NB4 (cell line): Measurements from ENCODE around the gene ART4.
A peak's percentile ranks its signal among the peaks of the same experiment; 100 is the strongest.

Source experiments
- DNase-seq: peaks from one replicate; pipeline ENCODE4 v3.0.0; 2010; ENCODE audit warnings: low read depth
- H3K4me3 ChIP-seq: one replicate; pipeline ENCODE4 v1.5.1; 2011; ENCODE audit warnings: mild to moderate bottlenecking, low read depth, low read length, moderate library complexity
- MAX ChIP-seq: IDR thresholded peaks from 2 replicates; pipeline ENCODE4 v1.6.1; 2011; ENCODE audit warnings: low read depth, low read length
- MYC ChIP-seq: IDR thresholded peaks from 2 replicates; pipeline ENCODE4 v1.6.1; 2011; ENCODE audit warnings: low read depth, low read length
- POLR2A ChIP-seq: IDR thresholded peaks from 2 replicates; pipeline ENCODE4 v1.6.1; 2011; ENCODE audit warnings: mild to moderate bottlenecking; ENCODE audit not compliant: insufficient read length; ENCODE audit errors: extremely low read depth
- TF ChIP-seq, protein P1 (sequence below): IDR thresholded peaks from one replicate; pipeline ENCODE4 v1.5.1; 2012; ENCODE audit warnings: low read depth, low read length

Gene ART4

GRCh38 chr12:14810167-14810952 lies 33.0 kb downstream of the ART4 start:
- DNase-seq = no peak
- no peak overlapping the region for H3K4me3 ChIP-seq
- TF ChIP-seq, protein P1, sequence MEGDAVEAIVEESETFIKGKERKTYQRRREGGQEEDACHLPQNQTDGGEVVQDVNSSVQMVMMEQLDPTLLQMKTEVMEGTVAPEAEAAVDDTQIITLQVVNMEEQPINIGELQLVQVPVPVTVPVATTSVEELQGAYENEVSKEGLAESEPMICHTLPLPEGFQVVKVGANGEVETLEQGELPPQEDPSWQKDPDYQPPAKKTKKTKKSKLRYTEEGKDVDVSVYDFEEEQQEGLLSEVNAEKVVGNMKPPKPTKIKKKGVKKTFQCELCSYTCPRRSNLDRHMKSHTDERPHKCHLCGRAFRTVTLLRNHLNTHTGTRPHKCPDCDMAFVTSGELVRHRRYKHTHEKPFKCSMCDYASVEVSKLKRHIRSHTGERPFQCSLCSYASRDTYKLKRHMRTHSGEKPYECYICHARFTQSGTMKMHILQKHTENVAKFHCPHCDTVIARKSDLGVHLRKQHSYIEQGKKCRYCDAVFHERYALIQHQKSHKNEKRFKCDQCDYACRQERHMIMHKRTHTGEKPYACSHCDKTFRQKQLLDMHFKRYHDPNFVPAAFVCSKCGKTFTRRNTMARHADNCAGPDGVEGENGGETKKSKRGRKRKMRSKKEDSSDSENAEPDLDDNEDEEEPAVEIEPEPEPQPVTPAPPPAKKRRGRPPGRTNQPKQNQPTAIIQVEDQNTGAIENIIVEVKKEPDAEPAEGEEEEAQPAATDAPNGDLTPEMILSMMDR = no peak
- TF ChIP-seq MYC = no peak
- TF ChIP-seq POLR2A = no peak
- TF ChIP-seq MAX = no peak

GRCh38 chr12:14803830-14804160 lies 39.5 kb downstream of the ART4 start:
- TF ChIP-seq MAX = no peak
- TF ChIP-seq POLR2A = no peak
- no peak for DNase-seq
- peak overlapping the region; percentile 75 for H3K4me3 ChIP-seq

GRCh38 chr12:14803011-14803829 lies 40.1 kb downstream of the ART4 start, which contains the start of the genes C12orf60 and WBP11:
C12orf60 (plus strand) TSS chr12:14803670; CDS start chr12:14822936, 19,266 bp downstream.
WBP11 (minus strand) TSS chr12:14803478; CDS start chr12:14801383, 2,095 bp downstream.
- peak; percentile 98 for DNase-seq
- peak; percentile 83 for TF ChIP-seq POLR2A
- peak; percentile 21 for TF ChIP-seq MAX
- peak; percentile 44; the same call in 1 of the 2 replicates for TF ChIP-seq MYC
- TF ChIP-seq, protein P1 = no peak
- H3K4me3 ChIP-seq = peak within 1 kb of the TSS; percentile 75

DNA sequence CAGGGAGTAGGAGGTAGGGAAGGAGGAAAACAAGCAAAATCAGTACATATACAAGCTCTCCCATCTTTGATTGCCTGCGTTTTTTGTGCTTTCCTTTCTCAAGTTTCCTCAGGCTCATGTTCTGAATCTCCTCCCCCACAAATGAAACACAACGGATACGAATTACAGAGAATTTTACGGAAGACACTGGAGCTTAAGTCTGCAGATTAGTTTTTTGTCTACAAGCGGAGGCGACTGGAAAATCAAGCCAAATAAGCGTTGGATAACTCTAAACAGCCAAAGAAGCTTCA lies 40.7 kb downstream of the ART4 start:
- TF ChIP-seq MYC (no peak), MAX (no peak), POLR2A (no peak)
- TF ChIP-seq, protein P1 = no peak
- DNase-seq = no peak
- peak overlapping the region; percentile 75 for H3K4me3 ChIP-seq

GRCh38 chr12:14802247-14802646 lies 41.1 kb downstream of the ART4 start:
- H3K4me3 ChIP-seq = peak overlapping the region; percentile 75
- DNase-seq = no peak
- TF ChIP-seq, protein P1 = no peak
- TF ChIP-seq MAX (no peak), POLR2A (no peak), MYC (no peak)

DNA sequence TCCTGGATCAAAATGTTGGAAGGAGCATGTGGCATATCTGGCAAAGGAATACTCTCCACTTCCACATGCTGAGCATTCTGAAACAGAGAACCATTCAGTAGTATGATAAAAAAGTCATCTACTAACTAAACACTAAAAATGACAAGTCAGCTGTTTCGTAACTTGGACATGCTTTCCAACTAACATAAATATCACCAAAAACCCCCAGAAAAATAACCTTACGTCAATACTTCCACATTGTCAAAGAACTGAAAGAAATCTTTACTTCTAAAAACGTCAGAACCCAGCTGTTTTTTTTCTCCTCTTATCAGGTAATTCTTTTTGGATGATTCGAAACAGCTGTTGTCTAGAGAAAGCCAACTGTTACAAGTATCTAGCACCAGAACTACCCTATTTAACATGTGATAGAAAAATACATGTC lies 48.3 kb downstream of the ART4 start:
- no peak overlapping the region for H3K4me3 ChIP-seq
- TF ChIP-seq MAX (no peak), POLR2A (no peak), MYC (no peak)
- TF ChIP-seq, protein P1 = no peak
- DNase-seq = no peak
